Heart left ventricle (tissue), 16 donors: ENCODE results near the gene CERS5. TPM values are rescaled to one million over a fixed set of nuclear protein-coding genes. Genes with fewer than 3 reads are reported as not detected.

ENCODE experiments used
- ATAC-seq, 4 donors: fragments of 200-7000 bp; cut with Tn5 transposase; one replicate each; pipeline ENCODE4 v1.9.1; 2020 to 2022; ENCODE audit warnings: moderate library complexity in 4 of 4, mild to moderate bottlenecking in 3 of 4, moderate number of reproducible peaks in 1 of 4
- DNase-seq, 5 donors: peaks; one replicate each; pipeline ENCODE4 v3.0.0-alpha.2; 2020
- H3K27ac ChIP-seq, 12 donors: fragments of 200-600 bp; sonication (generic) in 4 of 12; one replicate each; pipeline versions ENCODE4 v1.5.0 to v1.8.0; 2016 to 2022; ENCODE audit warnings: mild to moderate bottlenecking in 2 of 12
- H3K27me3 ChIP-seq, 9 donors: fragments of 200-600 bp; sonication (generic) in 2 of 9; one replicate each; pipeline versions ENCODE4 v1.5.1 to v1.8.0; 2016 to 2022; ENCODE audit warnings: mild to moderate bottlenecking in 3 of 9
- H3K36me3 ChIP-seq, 9 donors: fragments of 200-600 bp; sonication (generic) in 2 of 9; one replicate each; pipeline versions ENCODE4 v1.5.0 to v1.8.0; 2018 to 2022; ENCODE audit warnings: mild to moderate bottlenecking in 2 of 9
- H3K4me1 ChIP-seq, 12 donors: fragments of 200-600 bp; sonication (generic) in 4 of 12; one replicate each; pipeline versions ENCODE4 v1.5.0 to v1.8.0; 2016 to 2022; ENCODE audit warnings: mild to moderate bottlenecking in 3 of 12
- H3K4me3 ChIP-seq, 12 donors: fragments of 200-600 bp; sonication (generic) in 4 of 12; one replicate each; pipeline versions ENCODE4 v1.5.0 to v1.8.0; 2017 to 2022; ENCODE audit warnings: mild to moderate bottlenecking in 9 of 12, moderate library complexity in 4 of 12
- H3K9me3 ChIP-seq, 12 donors: fragments of 200-600 bp; sonication (generic) in 4 of 12; one replicate each; pipeline versions ENCODE4 v1.5.0 to v1.8.0; 2016 to 2022; ENCODE audit warnings: mild to moderate bottlenecking in 1 of 12
- CTCF ChIP-seq, 12 donors: fragments of 200-600 bp; sonication (generic) in 4 of 12; IDR thresholded peaks; one replicate each; pipeline versions ENCODE4 v1.5.0 to v1.8.0; 2018 to 2022; ENCODE audit warnings: antibody characterized with exemption in 12 of 12, mild to moderate bottlenecking in 5 of 12
- POLR2A ChIP-seq, 2 donors: fragments of 450-650 bp; IDR thresholded peaks; one replicate each; pipeline ENCODE4 v1.6.1; 2017; ENCODE audit warnings: antibody characterized with exemption in 2 of 2, mild to moderate bottlenecking in 2 of 2, moderate library complexity in 2 of 2
- WGBS, 4 donors: extraction: QIAGEN DNeasy Blood & Tissue Kit in 2 of 4; methylation state at CpG; one replicate each; pipeline versions ENCODE4 v1.1.5 to v1.1.7; 2013 to 2018; 5-methylcytosine and 5-hydroxymethylcytosine counted together
- intact Hi-C, 10 donors: fragments of 100-400 bp; cut with DNase I; formaldehyde crosslinking; loops; one replicate each; pipeline versions ENCODE4 v1.11.1 to v1.14.2; 2022
- polyA plus RNA-seq, 2 donors: library from polyadenylated mRNA; stranded (reverse); fragments of 200-250 nt; gene quantifications; one replicate each; pipeline ENCODE4 v1.2.3, GENCODE V29; 2013
- total RNA-seq, 9 donors: library from RNA; depleted of rRNA in 2 of 9; stranded (reverse); fragments of >200 nt in 2 of 9; fragmentation: NEBNext Ultra II Directional in 3 of 9; extraction: Animal tissue kit (Norgen Biotek cat#: 25700) in 3 of 9; gene quantifications; one replicate each; pipeline versions ENCODE4 v1.1.0 to v1.2.4, GENCODE V29; 2016 to 2023
- donor health status: ischemic (EF 13 %, LVEDD 7.1; RV severe dilation, severe dysfunction).
- donor health status: healthy with polysubstance abuse.
- donor health status: DM: no; HTN: yes; CAD: no.
- donor health status: DM: no; HTN: no; CAD: no.
- donor health status: ischemic (EF 25% LVEDD 6.9; RV normal size, moderate dysfunction).
- donor health status: ischemic (EF 25% LVEDD 5.7; RV mildly dilated, moderate dysfunction).
- donor health status: healthy.
- donor health status: DM: yes; HTN: yes; CAD: no.
- donor health status: ischemic (EF 35%, LVEDD 5.7; RV mildly dilated, moderate dysfunction).
- donor health status: nonischemic (EF 11% LVEDD 7.7; RV severe dilation, severe dysfunction).
- donor health status: DM: yes; HTN: yes; CAD: no.
- donor health status: PGD.
- donor health status: ischemic (EF 29% LVEDD 5.4; RV normal size, mild dysfunction).
- donor health status: nonischemic (EF 23%, LVEDD 6.1; RV moderate dilation, normal function).

The CERS5 gene
- total and polyA plus RNA-seq, 11 donors = 6.8 to 28.4 (median 11.7) TPM

GRCh38 chr12:50195832-50196231 is 28.7 kb upstream of the CERS5 start:
- H3K27me3 ChIP-seq = no peaks in the 10 kb centered on the region
- DNase-seq (no peak), ATAC-seq (no peak)
- H3K4me1 ChIP-seq = peaks cover 0 to 6% (median 0%) of the 10 kb centered on the region in 12 donors
- H3K27ac ChIP-seq = no peak overlapping the region
- TF ChIP-seq CTCF (IDR thresholded peaks at IDR 0.05) (no peak), POLR2A (IDR thresholded peaks at IDR 0.05) (no peak)
- intact Hi-C loops = no loop called here
- H3K36me3 ChIP-seq = peaks cover 0 to 100% (median 88%) of the 10 kb centered on the region in 9 donors
- no peak overlapping the region for H3K4me3 ChIP-seq
- 89 to 91% (median 90%) methylated on average over 4 of the region's 4 CpGs for WGBS, 4 donors
- no peaks in the 10 kb centered on the region for H3K9me3 ChIP-seq

- Histone ChIP-seq H3K27me3 (no peaks in the 10 kb centered on the region), H3K36me3 (peaks cover 0 to 93% (median 74%) of the 10 kb centered on the region in 9 donors), H3K4me3 (no peak overlapping the region), H3K9me3 (no peaks in the 10 kb centered on the region), H3K4me1 (peaks cover 0 to 15% (median 6%) of the 10 kb centered on the region in 12 donors), H3K27ac (no peak overlapping the region)
- 79 to 91% (median 89%) methylated on average over 5 of the region's 5 CpGs for WGBS, 4 donors
- ATAC-seq = no peak
- intact Hi-C loops = no loop called here
- DNase-seq = no peak
- TF ChIP-seq POLR2A (IDR thresholded peaks at IDR 0.05) (no peak), CTCF (IDR thresholded peaks at IDR 0.05) (no peak)
Measured at GRCh38 chr12:50192908-50193307, 25.7 kb upstream of the CERS5 start.

GRCh38 chr12:50192236-50192635 is 25.1 kb upstream of the CERS5 start:
- no peak for TF ChIP-seq POLR2A (IDR thresholded peaks at IDR 0.05)
- TF ChIP-seq CTCF (IDR thresholded peaks at IDR 0.05) = no peak
- Histone ChIP-seq H3K9me3 (no peaks in the 10 kb centered on the region), H3K27ac (no peak overlapping the region), H3K4me1 (peaks cover 0 to 22% (median 13%) of the 10 kb centered on the region in 12 donors), H3K36me3 (peaks cover 0 to 86% (median 69%) of the 10 kb centered on the region in 9 donors), H3K27me3 (no peaks in the 10 kb centered on the region), H3K4me3 (no peak overlapping the region)
- ATAC-seq = no peak
- intact Hi-C loops = no loop called here
- no peak for DNase-seq
- 96 to 98% (median 97%) methylated on average over 4 of the region's 4 CpGs for WGBS, 4 donors

DNA sequence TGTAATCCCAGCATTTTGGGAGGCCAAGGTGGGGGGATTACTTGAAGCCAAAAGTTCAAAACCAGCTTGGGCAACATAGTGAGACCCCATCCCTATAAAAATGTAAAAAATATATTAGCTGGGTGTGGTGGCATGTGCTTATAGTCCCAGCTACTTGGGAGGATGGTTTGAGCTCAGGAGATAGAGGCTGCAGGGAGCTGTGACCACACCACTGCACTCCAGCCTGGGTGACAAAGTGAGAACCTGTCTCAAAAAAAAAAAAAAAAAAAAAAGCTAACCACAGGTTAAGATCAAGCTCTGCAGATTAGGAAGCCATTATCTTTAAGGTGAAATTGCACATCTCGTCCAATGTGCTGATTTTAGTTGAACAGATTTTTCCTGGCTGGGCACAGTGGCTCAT is 23.7 kb upstream of the CERS5 start:
- 87 to 95% (median 91%) methylated on average over 1 of the region's 1 CpG for WGBS, 4 donors
- H3K36me3 ChIP-seq = peaks cover 0 to 72% (median 56%) of the 10 kb centered on the region in 9 donors

More for the DNA sequence above, 23.7 kb upstream of the CERS5 start:
- H3K9me3 ChIP-seq = no peaks in the 10 kb centered on the region
- ATAC-seq (no peak), DNase-seq (no peak)
- H3K4me3 ChIP-seq = no peak overlapping the region
- intact Hi-C loops = no loop called here
- peaks cover 0 to 33% (median 20%) of the 10 kb centered on the region in 12 donors for H3K4me1 ChIP-seq
- TF ChIP-seq POLR2A (IDR thresholded peaks at IDR 0.05) (no peak), CTCF (IDR thresholded peaks at IDR 0.05) (no peak)
- no peaks in the 10 kb centered on the region for H3K27me3 ChIP-seq
- H3K27ac ChIP-seq = no peak overlapping the region
